Testis (tissue), 3 donors: ENCODE measurements around the gene STAG1. TPM values are rescaled to one million over a fixed set of nuclear protein-coding genes. Genes with fewer than 3 reads are reported as not detected.

Experiments used
- DNase-seq: peaks from one replicate; pipeline ENCODE4 v3.0.0-alpha.2; 2019
- H3K27ac ChIP-seq, 2 donors: fragments of 200-600 bp; sonication (generic); one replicate each; pipeline ENCODE4 v1.5.1; 2019
- H3K27me3 ChIP-seq: fragments of 200-600 bp; sonication (generic); one replicate; pipeline ENCODE4 v1.5.1; 2019
- H3K36me3 ChIP-seq: fragments of 200-600 bp; sonication (generic); one replicate; pipeline ENCODE4 v1.5.1; 2017; ENCODE audit warnings: low read depth; ENCODE audit errors: missing control alignments
- H3K4me1 ChIP-seq: fragments of 200-600 bp; sonication (generic); one replicate; pipeline ENCODE4 v1.5.1; 2019
- H3K4me3 ChIP-seq, 2 donors: fragments of 200-600 bp; sonication (generic); one replicate each; pipeline ENCODE4 v1.5.1; 2017 to 2019
- H3K9me3 ChIP-seq: fragments of 200-600 bp; sonication (generic); one replicate; pipeline ENCODE4 v1.5.1; 2017
- POLR2A ChIP-seq: fragments of 450-650 bp; IDR thresholded peaks from one replicate; pipeline ENCODE4 v1.6.1; 2017; ENCODE audit warnings: antibody characterized with exemption, mild to moderate bottlenecking, moderate library complexity
- WGBS, 2 donors: methylation state at CpG; one replicate each; pipeline ENCODE4 v1.1.5; 2018; 5-methylcytosine and 5-hydroxymethylcytosine counted together
- intact Hi-C: fragments of 100-400 bp; cut with DNase I; formaldehyde crosslinking; loops from one replicate; pipeline ENCODE4 v1.15.1; 2023; ENCODE audit warnings: low total_unique reads
- polyA plus RNA-seq: library from polyadenylated mRNA; stranded (reverse); fragments of 350-450 nt; fragmentation: Illumina TruSeq; extraction: RNeasy Lipid Tissue Mini Kit (QIAGEN cat#74804); gene quantifications from one replicate; pipeline ENCODE4 v1.2.3, GENCODE V29; 2014; ENCODE audit warnings: low read depth, low replicate concordance; ENCODE audit not compliant: insufficient read depth
- total RNA-seq, 2 donors: library from RNA; depleted of rRNA; stranded (reverse); fragments of >200 nt; gene quantifications; one replicate each; pipeline ENCODE4 v1.2.3, GENCODE V29; 2016
- TF ChIP-seq, protein P1 (sequence below), 3 experiments: fragments of 450-650 bp in 2 of 3; fragments of 200-600 bp in 1 of 3; sonication (generic) in 1 of 3; IDR thresholded peaks; one replicate each; pipeline ENCODE4 v1.5.1; 2016 to 2019; ENCODE audit warnings: antibody characterized with exemption in 3 of 3, mild to moderate bottlenecking in 2 of 3, moderate library complexity in 1 of 3

STAG1 gene
- total and polyA plus RNA-seq, 3 donors from 2014 or later = 14.3 to 45.3 (median 40.2) TPM

DNA sequence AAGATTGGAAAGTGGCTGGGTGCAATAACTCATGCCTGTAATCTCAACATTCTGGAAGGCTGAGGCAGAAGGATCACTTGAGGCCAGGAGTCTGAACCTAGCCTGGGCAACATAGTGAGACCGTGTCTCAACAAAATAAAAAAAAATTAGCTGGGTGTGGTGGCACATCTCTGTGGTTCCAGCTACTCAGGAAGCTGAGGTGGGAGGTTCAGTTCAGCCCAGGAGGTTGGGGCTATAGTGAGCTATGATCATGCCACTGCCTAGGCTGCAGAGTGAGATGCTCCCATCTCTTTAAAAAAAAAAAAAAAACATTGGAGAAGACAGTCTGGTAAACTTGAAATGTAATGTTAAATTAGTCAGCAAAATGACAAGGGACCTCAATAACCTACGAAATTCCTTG lies 57.9 kb downstream of the STAG1 start:
- H3K4me1 ChIP-seq = no peaks in the 10 kb centered on the region
- 87 to 93% methylated on average over 2 of the region's 2 CpGs for WGBS, 2 donors
- no peaks in the 10 kb centered on the region for H3K36me3 ChIP-seq
- intact Hi-C loops = no loop called here
- DNase-seq = no peak
- H3K9me3 ChIP-seq = no peaks in the 10 kb centered on the region
- H3K27me3 ChIP-seq = no peaks in the 10 kb centered on the region
- no peak overlapping the region for H3K4me3 ChIP-seq
- no peak for TF ChIP-seq POLR2A
- TF ChIP-seq, protein P1, sequence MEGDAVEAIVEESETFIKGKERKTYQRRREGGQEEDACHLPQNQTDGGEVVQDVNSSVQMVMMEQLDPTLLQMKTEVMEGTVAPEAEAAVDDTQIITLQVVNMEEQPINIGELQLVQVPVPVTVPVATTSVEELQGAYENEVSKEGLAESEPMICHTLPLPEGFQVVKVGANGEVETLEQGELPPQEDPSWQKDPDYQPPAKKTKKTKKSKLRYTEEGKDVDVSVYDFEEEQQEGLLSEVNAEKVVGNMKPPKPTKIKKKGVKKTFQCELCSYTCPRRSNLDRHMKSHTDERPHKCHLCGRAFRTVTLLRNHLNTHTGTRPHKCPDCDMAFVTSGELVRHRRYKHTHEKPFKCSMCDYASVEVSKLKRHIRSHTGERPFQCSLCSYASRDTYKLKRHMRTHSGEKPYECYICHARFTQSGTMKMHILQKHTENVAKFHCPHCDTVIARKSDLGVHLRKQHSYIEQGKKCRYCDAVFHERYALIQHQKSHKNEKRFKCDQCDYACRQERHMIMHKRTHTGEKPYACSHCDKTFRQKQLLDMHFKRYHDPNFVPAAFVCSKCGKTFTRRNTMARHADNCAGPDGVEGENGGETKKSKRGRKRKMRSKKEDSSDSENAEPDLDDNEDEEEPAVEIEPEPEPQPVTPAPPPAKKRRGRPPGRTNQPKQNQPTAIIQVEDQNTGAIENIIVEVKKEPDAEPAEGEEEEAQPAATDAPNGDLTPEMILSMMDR (IDR thresholded peaks at IDR 0.05) = no peak
- H3K27ac ChIP-seq = no peak overlapping the region

DNA sequence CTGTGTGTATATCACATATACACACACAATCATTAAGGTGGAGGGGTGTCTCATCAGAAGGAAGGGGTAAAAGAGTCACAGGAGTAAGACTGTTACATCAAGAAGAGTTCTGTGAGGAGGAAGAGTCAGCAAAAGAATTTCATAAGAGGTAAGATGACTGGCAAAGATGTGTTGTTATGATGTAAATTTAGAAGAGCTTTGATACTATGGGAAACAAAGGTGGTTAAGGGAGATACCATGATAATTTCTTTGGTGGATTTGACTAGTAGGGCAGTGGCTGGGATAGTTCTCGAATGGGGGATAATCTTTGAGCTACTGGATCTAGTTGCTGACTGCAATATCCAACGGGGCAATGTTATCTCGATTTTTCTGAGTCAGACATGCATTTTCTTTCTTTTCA lies 61.6 kb downstream of the STAG1 start:
- Histone ChIP-seq H3K4me1 (no peaks in the 10 kb centered on the region), H3K27ac (no peak overlapping the region), H3K27me3 (no peaks in the 10 kb centered on the region), H3K9me3 (no peaks in the 10 kb centered on the region), H3K36me3 (no peaks in the 10 kb centered on the region), H3K4me3 (no peak overlapping the region)
- DNase-seq = no peak
- intact Hi-C loops = no loop called here
- WGBS, 2 donors = 93 to 95% methylated on average over 3 of the region's 3 CpGs
- TF ChIP-seq, protein P1 (IDR thresholded peaks at IDR 0.05) = no peak
- no peak for TF ChIP-seq POLR2A

DNA sequence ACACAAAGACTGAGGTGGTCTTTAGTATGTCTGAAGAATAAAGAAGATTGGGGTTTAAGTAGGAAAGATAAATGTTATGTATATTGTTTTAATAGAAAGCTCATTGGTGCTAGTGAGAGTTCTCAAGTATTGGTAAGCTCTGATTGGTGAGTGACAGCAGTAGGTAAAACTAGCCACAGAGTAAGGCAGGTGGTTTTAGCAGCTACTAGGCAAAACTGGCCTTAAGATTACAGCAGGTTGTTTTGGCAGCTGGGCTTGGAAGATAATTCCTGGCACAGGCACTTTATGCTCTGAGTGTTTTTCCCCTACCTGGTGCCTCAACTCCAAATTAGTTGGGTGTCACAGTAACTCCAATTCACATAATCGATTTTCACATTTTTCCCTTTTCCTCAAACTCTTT lies 66.3 kb downstream of the STAG1 start:
- no peaks in the 10 kb centered on the region for H3K36me3 ChIP-seq
- H3K27ac ChIP-seq = no peak overlapping the region
- no peaks in the 10 kb centered on the region for H3K4me1 ChIP-seq
- H3K27me3 ChIP-seq = no peaks in the 10 kb centered on the region
- no peak overlapping the region for H3K4me3 ChIP-seq
- no peak for TF ChIP-seq POLR2A
- TF ChIP-seq, protein P1 (IDR thresholded peaks at IDR 0.05) = no peak
- 95 to 100% methylated on average over 1 of the region's 1 CpG for WGBS, 2 donors
- intact Hi-C loops = no loop called here
- no peak for DNase-seq
- no peaks in the 10 kb centered on the region for H3K9me3 ChIP-seq

DNA sequence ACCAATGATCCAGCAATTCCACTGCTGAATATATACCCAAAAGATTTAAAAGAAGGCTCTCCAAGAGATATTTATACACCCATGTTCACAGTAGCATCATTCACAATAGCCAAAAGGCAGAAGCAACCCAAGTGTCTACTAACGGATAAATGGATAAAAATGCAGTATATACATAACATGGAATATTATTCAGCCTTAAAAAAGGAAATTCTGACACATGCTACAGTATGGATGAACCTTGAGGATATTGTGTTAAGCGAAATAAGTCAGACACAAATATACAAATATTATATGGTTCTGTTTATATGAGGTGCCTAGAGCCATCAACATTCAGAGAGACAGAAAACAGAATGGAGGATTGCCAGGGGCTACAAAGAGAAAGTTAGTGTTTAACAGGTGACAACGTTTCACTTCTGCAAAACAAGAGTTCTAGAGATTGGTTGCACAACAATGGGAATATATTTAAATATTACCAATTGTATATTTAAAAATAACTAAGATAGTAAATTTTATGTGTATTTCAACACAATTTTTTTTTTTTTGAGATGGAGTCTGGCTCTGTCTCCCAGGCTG lies 69.4 kb downstream of the STAG1 start:
- WGBS, 2 donors = 88 to 94% methylated on average over 3 of the region's 3 CpGs

More for the DNA sequence above, 69.4 kb downstream of the STAG1 start:
- DNase-seq = no peak
- H3K27ac ChIP-seq = no peak overlapping the region
- H3K9me3 ChIP-seq = no peaks in the 10 kb centered on the region
- TF ChIP-seq, protein P1 (IDR thresholded peaks at IDR 0.05) = no peak
- TF ChIP-seq POLR2A = no peak
- no peaks in the 10 kb centered on the region for H3K36me3 ChIP-seq
- intact Hi-C loops = no loop called here
- H3K4me1 ChIP-seq = no peaks in the 10 kb centered on the region
- H3K4me3 ChIP-seq = no peak overlapping the region
- no peaks in the 10 kb centered on the region for H3K27me3 ChIP-seq
